Ectodermal cell (in vitro differentiated cells): ENCODE results near the gene TMIGD2.
"Not testable (repeated sequence)": the region's sequence is repeated elsewhere in the genome, so short reads cannot be mapped to it uniquely, and the experiment has no call there.

Experiments used
- H3K27ac ChIP-seq: 2 replicates; pipeline ENCODE4 v1.7.0; 2013; ENCODE audit warnings: mild to moderate bottlenecking, low read depth, low read length; ENCODE audit not compliant: insufficient read depth, poor library complexity, severe bottlenecking
- H3K27me3 ChIP-seq: 2 replicates; pipeline ENCODE4 v1.7.0; 2013; ENCODE audit warnings: mild to moderate bottlenecking, low read length; ENCODE audit not compliant: insufficient read depth, control insufficient read depth, poor library complexity, severe bottlenecking
- H3K36me3 ChIP-seq: one replicate; pipeline ENCODE4 v1.7.0; 2013; ENCODE audit warnings: low read length; ENCODE audit not compliant: control insufficient read depth, insufficient read depth
- H3K4me1 ChIP-seq: one replicate; pipeline ENCODE4 v1.7.0; 2013; ENCODE audit warnings: low read length; ENCODE audit not compliant: control insufficient read depth, insufficient read depth
- H3K4me3 ChIP-seq: 2 replicates; pipeline ENCODE4 v1.7.0; 2013; ENCODE audit warnings: low read depth, low read length, control low read depth; ENCODE audit not compliant: insufficient read depth
- H3K9me3 ChIP-seq: 2 replicates; pipeline ENCODE4 v1.7.0; 2013; ENCODE audit warnings: mild to moderate bottlenecking, low read length, moderate library complexity; ENCODE audit not compliant: control insufficient read depth
- WGBS, 2 experiments: methylation state at CpG; one replicate each; pipeline ENCODE4 v1.1.7; 2013; ENCODE audit warnings: missing lambda C conversion rate in 2 of 2; 5-methylcytosine and 5-hydroxymethylcytosine counted together

The TMIGD2 gene

DNA sequence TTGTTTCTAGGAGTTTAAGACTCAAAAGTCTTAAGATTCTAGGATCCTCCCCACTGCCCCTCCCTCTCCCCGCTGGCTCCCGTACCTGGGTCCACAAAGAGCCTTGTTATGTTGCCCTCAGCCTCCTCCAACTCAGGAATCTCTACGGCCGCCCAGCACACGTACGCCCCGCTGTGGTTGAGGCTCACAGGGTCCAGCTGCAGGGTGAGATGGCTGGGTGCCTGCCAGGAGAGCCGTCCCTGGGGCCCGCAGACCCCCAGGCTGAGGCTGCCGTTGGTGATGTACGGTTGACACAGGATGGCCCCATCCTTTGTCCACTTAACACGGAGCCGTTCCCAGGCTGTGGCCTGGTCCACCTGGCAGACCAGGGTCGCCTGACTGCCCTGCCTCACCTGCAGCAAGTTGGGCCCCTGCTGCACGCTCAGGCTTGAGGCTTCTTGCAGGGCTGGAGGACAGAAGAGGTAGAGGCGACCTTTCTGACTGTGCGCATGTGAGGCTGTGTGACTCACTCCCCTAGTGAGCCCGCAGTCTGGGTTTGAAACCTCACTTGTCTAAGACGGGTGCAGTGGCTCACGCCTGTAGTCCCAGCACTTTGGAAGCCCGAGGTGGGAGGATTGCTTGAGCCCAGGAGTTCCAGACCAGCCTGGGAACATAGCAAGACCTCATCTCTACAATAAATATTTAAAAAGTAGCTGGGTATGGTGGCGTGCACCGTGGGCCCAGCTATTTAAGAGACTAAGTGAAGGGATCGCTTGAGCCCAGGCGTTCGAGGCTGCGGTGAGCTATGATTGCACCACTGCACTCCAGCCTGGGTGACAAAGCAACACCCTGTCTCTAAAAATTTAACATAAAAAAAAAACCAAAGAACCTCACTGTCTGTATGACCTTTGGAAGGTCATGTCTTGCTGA, 4.0 kb downstream of the TMIGD2 start:
- H3K36me3 ChIP-seq, result no peaks in the 10 kb centered on the region
- 84 to 86% methylated on average over 27 of the region's 27 CpGs for WGBS, 2 experiments
- peaks cover 4% of the 10 kb centered on the region for H3K4me1 ChIP-seq
- H3K27me3 ChIP-seq, result no peaks in the 10 kb centered on the region
- H3K9me3 ChIP-seq, result no peaks in the 10 kb centered on the region
- H3K27ac ChIP-seq, result no peak overlapping the region
- no peak overlapping the region for H3K4me3 ChIP-seq

DNA sequence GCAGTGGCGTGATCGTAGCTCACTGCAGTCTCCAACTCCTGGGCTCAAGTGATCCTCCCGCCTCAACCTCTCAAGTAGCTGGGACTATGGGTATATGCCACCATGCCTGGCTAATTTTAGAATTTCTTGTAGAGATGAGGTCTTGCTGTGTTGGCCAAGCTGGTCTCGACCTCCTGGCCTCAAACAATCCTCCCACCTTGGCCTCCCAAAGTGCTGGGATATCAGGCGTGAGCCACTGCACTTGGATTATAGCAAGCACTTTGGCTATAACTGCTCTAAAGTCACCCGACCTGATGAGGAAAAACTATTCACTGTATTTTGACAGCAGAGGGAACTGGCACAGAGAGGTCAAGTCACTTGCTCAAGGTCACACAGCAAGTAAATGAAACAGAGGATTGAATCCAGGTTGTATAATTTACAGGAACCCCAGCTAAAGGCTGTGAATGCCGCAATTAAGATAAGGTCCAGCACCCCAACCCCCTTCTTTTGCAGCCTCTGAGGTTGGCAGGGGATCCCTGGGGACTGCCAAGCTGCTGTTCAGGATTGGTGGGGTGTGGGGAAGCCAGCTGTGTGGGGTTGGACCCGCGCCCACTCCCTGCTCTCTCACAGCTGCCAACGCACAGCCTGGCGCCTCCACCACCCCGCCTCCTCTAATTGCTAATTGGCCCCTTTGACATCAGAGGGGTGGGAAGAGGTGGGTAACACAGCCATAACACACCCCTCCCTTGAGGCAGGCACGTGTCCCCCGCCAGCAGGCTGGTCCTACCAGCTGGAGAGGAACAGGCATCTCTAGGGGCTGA, 6.0 kb downstream of the TMIGD2 start:
- Histone ChIP-seq H3K4me1 (peaks cover 6% of the 10 kb centered on the region), H3K9me3 (no peaks in the 10 kb centered on the region), H3K36me3 (no peaks in the 10 kb centered on the region), H3K4me3 (no peak overlapping the region), H3K27ac (no peak overlapping the region), H3K27me3 (no peaks in the 10 kb centered on the region)
- WGBS, 2 experiments, result 73 to 75% methylated on average over 14 of the region's 14 CpGs

DNA sequence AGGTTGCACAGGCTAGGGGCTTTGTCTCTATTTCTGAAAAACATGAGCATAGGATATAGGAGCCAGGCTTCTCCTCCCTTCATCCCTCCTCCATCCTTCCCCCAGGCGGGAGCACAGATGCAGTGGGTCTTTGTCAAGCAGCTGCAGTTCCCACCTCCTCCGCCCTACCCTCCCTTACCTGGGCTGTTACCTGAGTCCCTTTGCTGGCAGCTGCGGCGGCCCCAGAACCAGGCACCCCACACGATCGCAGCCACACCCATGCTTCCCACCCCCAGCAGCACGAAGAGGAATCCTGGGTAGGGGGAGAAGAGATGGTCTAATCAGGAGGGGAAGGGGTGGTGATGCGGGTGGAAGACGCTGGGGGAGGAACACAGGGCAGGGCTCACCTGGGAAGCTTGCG, 7.8 kb downstream of the TMIGD2 start:
- 63 to 72% methylated on average over 10 of the region's 10 CpGs for WGBS, 2 experiments
- no peaks in the 10 kb centered on the region for H3K9me3 ChIP-seq
- H3K4me1 ChIP-seq, result peaks cover 11% of the 10 kb centered on the region
- no peaks in the 10 kb centered on the region for H3K36me3 ChIP-seq
- no peak overlapping the region for H3K27ac ChIP-seq
- H3K27me3 ChIP-seq, result no peaks in the 10 kb centered on the region
- no peak overlapping the region for H3K4me3 ChIP-seq

DNA sequence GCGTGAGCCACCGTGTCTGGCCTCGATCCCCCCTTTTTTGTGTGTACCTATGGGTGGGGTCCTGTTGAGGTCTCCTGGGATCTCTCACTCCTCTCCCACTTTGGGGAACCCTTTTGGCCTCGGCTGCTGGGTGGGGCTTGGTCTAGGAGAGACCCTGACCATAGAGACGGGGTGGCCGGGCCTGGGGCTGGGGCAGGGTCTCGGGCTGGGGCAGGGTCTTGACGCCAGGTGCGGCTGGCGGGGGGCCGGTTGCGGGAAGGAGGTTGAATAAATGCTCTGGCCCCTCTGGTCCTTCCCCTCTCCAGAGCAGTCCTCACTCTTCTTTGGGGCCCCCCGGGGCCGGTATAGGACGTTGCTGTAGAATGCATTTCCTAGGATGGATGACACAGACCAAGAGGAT, 9.7 kb downstream of the TMIGD2 start:
- Histone ChIP-seq H3K27ac (no peak overlapping the region), H3K9me3 (no peaks in the 10 kb centered on the region), H3K4me1 (peaks cover 11% of the 10 kb centered on the region), H3K4me3 (no peak overlapping the region), H3K36me3 (no peaks in the 10 kb centered on the region), H3K27me3 (no peaks in the 10 kb centered on the region)
- 90 to 92% methylated on average over 15 of the region's 15 CpGs for WGBS, 2 experiments

DNA sequence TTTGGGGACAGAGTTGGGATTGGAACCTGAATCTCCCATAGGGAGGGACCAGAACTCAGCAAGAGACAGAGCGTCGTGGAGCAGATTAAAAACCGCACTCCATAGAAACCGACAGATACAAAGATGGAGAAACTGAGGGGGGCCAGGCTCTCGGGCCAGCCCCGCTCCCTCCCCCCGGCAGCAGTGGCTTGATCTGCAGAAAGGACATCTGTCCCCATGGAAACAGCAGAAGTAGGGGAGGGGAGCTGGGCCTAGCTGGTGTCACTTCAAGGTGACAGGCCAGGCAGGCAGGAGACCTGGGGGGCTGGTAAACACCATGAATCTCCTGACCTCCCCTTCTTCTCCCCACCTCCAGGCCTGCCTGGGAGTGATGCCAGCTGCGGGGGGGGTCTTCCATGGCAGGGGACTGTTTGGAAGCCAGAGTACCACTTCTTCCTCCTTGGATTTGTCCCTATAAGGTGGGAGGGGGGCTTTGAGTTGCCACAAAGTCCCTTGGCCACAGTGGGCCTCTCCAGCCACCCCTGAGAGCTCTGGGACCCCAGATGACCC, 10.9 kb downstream of the TMIGD2 start:
- 67 to 69% methylated on average over 8 of the region's 8 CpGs for WGBS, 2 experiments
- Histone ChIP-seq H3K27me3 (no peaks in the 10 kb centered on the region), H3K27ac (no peak overlapping the region)

DNA sequence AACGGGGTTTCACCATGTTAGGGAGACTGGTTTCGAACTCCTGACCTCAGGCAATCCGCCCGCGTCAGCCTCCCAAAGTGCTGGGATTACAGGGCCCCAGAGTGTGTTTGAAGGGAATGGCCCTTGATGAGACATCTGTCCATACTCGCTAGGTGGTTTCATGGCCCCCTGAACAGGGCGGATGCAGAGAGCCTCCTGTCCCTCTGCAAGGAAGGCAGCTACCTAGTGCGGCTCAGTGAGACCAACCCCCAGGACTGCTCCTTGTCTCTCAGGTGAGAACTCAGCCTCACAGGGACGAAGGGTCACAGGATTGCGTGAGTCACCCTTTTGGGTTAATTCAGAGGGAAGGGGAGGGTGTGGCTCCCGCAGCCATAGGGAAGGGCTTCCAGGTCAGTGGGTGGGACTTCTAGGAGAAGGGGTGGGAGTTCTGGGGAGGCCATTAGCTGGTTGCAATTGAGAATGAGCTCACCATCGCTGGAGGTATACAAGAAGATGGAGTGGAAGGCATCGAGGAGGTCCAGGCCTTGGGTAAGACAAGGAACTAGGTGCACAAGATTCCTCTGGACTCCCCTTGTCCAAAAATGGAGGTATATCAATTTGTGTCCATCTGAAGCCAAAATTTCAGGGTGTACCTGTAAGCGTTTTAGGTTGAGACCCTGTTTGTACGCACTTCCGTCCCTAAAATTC, 14.0 kb downstream of the TMIGD2 start:
- peaks cover 11% of the 10 kb centered on the region for H3K4me1 ChIP-seq
- H3K27me3 ChIP-seq, result peaks cover 10% of the 10 kb centered on the region
- no peaks in the 10 kb centered on the region for H3K9me3 ChIP-seq
- 84 to 85% methylated on average over 16 of the region's 16 CpGs for WGBS, 2 experiments
- no peak overlapping the region for H3K27ac ChIP-seq
- H3K36me3 ChIP-seq, result no peaks in the 10 kb centered on the region
- H3K4me3 ChIP-seq, result no peak overlapping the region

More for the DNA sequence above, 10.9 kb downstream of the TMIGD2 start:
- Histone ChIP-seq H3K9me3 (no peaks in the 10 kb centered on the region), H3K36me3 (no peaks in the 10 kb centered on the region), H3K4me3 (no peak overlapping the region), H3K4me1 (peaks cover 11% of the 10 kb centered on the region)

DNA sequence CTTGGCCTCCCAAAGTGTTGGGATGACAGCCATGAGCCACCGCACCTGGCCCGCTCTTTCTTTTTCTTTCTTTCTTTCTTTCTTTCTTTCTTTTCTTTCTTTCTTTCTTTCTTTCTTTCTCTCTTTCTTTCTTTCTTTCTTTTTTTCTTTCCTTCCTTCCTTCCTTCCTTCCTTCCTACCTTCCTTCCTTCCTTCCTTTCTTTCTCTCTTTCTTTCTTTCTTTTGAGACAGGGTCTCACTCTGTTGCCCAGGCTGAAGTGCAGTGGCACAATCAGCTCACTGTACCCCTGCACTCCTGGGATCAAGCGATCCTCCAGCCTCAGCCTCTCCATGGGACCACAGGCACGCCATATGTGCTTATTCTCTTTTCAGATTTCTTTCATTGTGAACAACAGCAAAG, 16.0 kb downstream of the TMIGD2 start:
- H3K4me3 ChIP-seq, H3K36me3 ChIP-seq, H3K27ac ChIP-seq, H3K4me1 ChIP-seq, H3K9me3 ChIP-seq: not testable (repeated sequence)
- H3K27me3 ChIP-seq, result peaks cover 31% of the 10 kb centered on the region
- 89 to 93% methylated on average over 4 of the region's 4 CpGs for WGBS, 2 experiments

DNA sequence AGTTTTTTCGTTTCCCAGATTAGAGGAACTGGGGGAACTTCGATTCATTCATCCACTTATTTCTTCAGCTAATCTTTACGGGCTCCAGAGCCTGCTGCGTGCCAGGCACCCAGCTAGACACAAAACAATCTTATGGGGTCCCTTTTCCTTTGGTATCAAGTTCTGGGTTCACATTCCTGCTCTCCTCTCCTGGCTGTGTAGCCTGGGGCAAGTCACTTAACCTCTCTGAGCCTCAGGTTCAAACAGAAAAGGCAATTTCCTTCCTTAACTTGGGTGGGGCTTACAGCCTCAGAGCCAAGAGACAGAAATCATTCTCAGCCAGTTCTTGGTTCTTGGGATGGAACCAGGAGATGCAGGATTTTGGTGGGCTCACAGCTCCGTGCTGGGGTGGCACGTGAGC, 17.2 kb downstream of the TMIGD2 start:
- Histone ChIP-seq H3K9me3 (no peaks in the 10 kb centered on the region), H3K27ac (no peak overlapping the region), H3K27me3 (peaks cover 43% of the 10 kb centered on the region), H3K4me1 (peaks cover 3% of the 10 kb centered on the region), H3K36me3 (no peaks in the 10 kb centered on the region), H3K4me3 (no peak overlapping the region)
- 85 to 90% methylated on average over 6 of the region's 6 CpGs for WGBS, 2 experiments

DNA sequence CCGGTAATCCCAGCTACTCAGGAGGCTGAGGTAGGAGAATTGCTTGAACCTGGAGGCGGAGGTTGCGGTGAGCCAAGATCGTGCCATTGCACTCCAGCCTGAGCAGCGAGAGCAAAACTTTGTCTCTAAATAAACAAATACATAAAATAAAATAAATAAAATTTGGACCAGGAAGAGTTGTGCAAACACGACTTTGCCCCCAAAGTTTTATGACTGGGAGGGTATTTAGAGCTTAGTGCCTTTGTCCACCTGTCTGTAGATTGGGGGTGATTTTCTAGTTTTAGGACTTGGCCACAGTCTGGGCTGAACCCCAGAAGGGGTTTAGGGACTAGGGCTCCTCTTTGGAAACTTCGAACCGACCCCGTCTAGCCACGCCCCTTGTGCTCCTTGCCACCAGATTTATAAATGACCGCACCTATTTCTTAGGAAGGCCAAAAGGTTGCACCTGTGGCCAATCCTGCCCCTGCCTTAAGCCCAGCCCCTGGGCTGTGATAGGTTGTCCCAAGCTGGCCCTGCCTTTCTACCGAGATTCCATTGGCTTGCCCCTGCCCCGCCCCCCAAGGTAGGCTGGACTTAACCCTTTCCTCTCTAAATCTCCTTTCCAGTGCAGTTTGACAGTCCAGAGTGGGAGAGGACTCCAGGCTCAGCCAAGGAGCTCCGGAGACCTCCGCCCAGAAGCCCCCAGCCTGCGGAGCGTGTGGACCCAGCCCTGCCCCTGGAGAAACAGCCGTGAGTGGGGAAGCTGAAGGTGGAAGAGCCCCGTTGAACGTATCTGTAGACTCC, 17.8 kb downstream of the TMIGD2 start:
- Histone ChIP-seq H3K9me3 (no peaks in the 10 kb centered on the region), H3K36me3 (no peaks in the 10 kb centered on the region), H3K27me3 (peaks cover 49% of the 10 kb centered on the region), H3K4me1 (peaks cover 9% of the 10 kb centered on the region), H3K4me3 (no peak overlapping the region), H3K27ac (no peak overlapping the region)
- WGBS, 2 experiments, result 52 to 53% methylated on average over 19 to 20 of the region's 20 CpGs
